RWPE1 (cell line): ENCODE results near the gene SEBOX.
A peak's percentile ranks its signal among the peaks of the same experiment; 100 is the strongest.
"Not testable (repeated sequence)": the region's sequence is repeated elsewhere in the genome, so short reads cannot be mapped to it uniquely, and the experiment has no call there.

Source experiments
- CTCF ChIA-PET: fragments of 350-600 bp; sonication (Branson Sonifier 250); formaldehyde crosslinking; extraction: SDS; loops from one replicate; lab custom pipeline; 2021; lab: Yijun Ruan, JAX
- POLR2A ChIA-PET: fragments of 400-600 bp; formaldehyde crosslinking; extraction: SDS; loops from one replicate; lab custom pipeline; 2020; ENCODE audit warnings: antibody characterized with exemption; ENCODE audit not compliant: low non-redundant PET; lab: Yijun Ruan, JAX
- DNase-seq: peaks from one replicate; pipeline ENCODE4 v3.0.0; 2012; ENCODE audit warnings: low spot score
- H3K27ac ChIP-seq: fragments of 450-650 bp; 2 replicates; pipeline ENCODE4 v1.5.1; 2017
- CTCF ChIP-seq: fragments of 450-650 bp; conservative IDR thresholded peaks from 2 replicates; pipeline ENCODE4 v1.5.1; 2017; ENCODE audit warnings: low read depth, mild to moderate bottlenecking

Gene SEBOX

GRCh38 chr17:28341516-28341915 lies 23.5 kb downstream of the SEBOX start:
- CTCF ChIA-PET, result no interaction called here
- POLR2A ChIA-PET, result no interaction called here
- TF ChIP-seq CTCF, result no peak
- H3K27ac ChIP-seq, result peak overlapping the region; percentile 87; the same call in 1 of the 2 replicates
- DNase-seq, result no peak

GRCh38 chr17:28340374-28340773 lies 24.6 kb downstream of the SEBOX start:
- no peak for TF ChIP-seq CTCF
- POLR2A ChIA-PET, result no interaction called here
- CTCF ChIA-PET, result interaction anchor here (0.6 kb wide), 1 partner anchor 111 kb away, joined by 3 read pairs; no protein-coding TSS in a partner anchor
- no peak for DNase-seq
- peak overlapping the region; percentile 87 for H3K27ac ChIP-seq

GRCh38 chr17:28339431-28339830 lies 25.6 kb downstream of the SEBOX start:
- POLR2A ChIA-PET, result interaction anchor here (0.6 kb wide), 1 partner anchor 14 kb away, joined by 5 read pairs; no protein-coding TSS in a partner anchor
- H3K27ac ChIP-seq, result peak overlapping the region; percentile 87
- TF ChIP-seq CTCF, result no peak
- CTCF ChIA-PET, result no interaction called here
- no peak for DNase-seq

- not testable (repeated sequence) for DNase-seq
- H3K27ac ChIP-seq, result peak overlapping the region; percentile 87
- POLR2A ChIA-PET, result interaction anchor here (0.6 kb wide), 1 partner anchor 14 kb away, joined by 5 read pairs; no protein-coding TSS in a partner anchor
- CTCF ChIA-PET, result interaction anchor here (1.2 kb wide), 1 partner anchor 78 kb away, joined by 3 read pairs; no protein-coding TSS in a partner anchor
Observed at GRCh38 chr17:28338769-28339212, 26.2 kb downstream of the SEBOX start.

GRCh38 chr17:28338056-28338768 lies 26.8 kb downstream of the SEBOX start:
- no peak for DNase-seq
- CTCF ChIA-PET, result interaction anchor here (0.6 to 1.2 kb wide), 3 partner anchors 30 to 297 kb away, joined by 3 to 5 read pairs (median 3); no protein-coding TSS in a partner anchor

GRCh38 chr17:28335959-28336871 lies 28.8 kb downstream of the SEBOX start:
- ChIA-PET CTCF (interaction anchor here (0.6 to 0.9 kb wide), 4 partner anchors 10 to 193 kb away, joined by 3 to 4 read pairs (median 4); no protein-coding TSS in a partner anchor), POLR2A (interaction anchor here (1.9 to 2.3 kb wide), 3 partner anchors 11 to 22 kb away, joined by 8 to 16 read pairs (median 9); partner anchors contain the start of genes POLDIP2 and TMEM97)
- no peak for TF ChIP-seq CTCF
- peak; percentile 80 for DNase-seq
- peak overlapping the region; percentile 96 for H3K27ac ChIP-seq

More at GRCh38 chr17:28338056-28338768, 26.8 kb downstream of the SEBOX start:
- TF ChIP-seq CTCF, result no peak
- POLR2A ChIA-PET, result no interaction called here
- peak overlapping the region; percentile 87 for H3K27ac ChIP-seq
